Measurements from ENCODE around the gene ASPDH. TPM values are rescaled to one million over a fixed set of nuclear protein-coding genes. Genes with fewer than 3 reads are reported as not detected.

The ASPDH gene
- total RNA-seq, 2 experiments from 2014 or later, result not detected

DNA sequence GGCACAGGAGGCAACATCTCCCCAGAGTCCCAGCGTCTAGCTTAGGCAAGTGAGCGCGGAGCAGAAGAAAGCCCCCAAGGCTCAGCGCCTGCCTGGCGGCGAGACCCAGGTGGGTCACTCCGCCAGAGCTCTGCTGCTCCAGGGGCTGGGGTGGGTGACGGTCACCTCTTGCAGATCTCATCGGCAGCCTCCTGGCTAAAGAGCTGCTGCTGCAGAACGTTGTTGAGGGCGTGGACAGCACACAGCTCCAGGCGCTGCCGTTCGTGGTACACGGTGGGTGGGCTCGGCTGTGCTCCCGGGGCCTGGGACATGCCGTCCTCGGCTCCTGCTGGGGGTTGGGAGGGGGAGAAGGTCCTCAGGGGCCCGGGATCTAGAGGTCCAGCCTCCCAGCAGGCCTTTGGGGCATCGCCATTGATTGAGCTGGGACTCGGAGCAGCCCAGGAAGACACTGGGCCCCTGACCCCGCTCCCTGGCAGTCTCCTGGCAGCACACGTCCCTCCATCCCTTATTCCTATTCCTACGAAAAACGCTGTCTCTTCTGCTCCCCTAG lies 3.5 kb downstream of the ASPDH start:
- H3K9me3 Mint-ChIP-seq, result no peaks in the 10 kb centered on the region
- POLR2A ChIA-PET, result no interaction called here
- H3K4me1 Mint-ChIP-seq (ENCODE audit: low read depth), result peaks cover 18% of the 10 kb centered on the region
- CTCF ChIA-PET, result interaction anchor here (1.2 to 2.2 kb wide), 2 partner anchors 22 to 46 kb away, joined by 3 to 9 read pairs; no protein-coding TSS in a partner anchor
- no peak for DNase-seq
- peaks cover 3% of the 10 kb centered on the region for H3K36me3 Mint-ChIP-seq
- peak overlapping the region; percentile 82 for H3K27ac Mint-ChIP-seq
- H3K27me3 Mint-ChIP-seq, result peaks cover 5% of the 10 kb centered on the region
- intact Hi-C loops (cut with micrococcal nuclease), result loop anchor here (2.0 kb wide), 2 partner anchors 149 to 599 kb away; partner anchors contain the start of gene CTU1
- H3K4me3 Mint-ChIP-seq, result peak overlapping the region; percentile 87

GRCh38 chr19:50509366-50509765 lies 4.3 kb downstream of the ASPDH start:
- Mint-ChIP-seq H3K4me3 (peak overlapping the region; percentile 45), H3K36me3 (peaks cover 3% of the 10 kb centered on the region), H3K27ac (peak overlapping the region; percentile 42), H3K9me3 (no peaks in the 10 kb centered on the region), H3K27me3 (peaks cover 5% of the 10 kb centered on the region), H3K4me1 (ENCODE audit: low read depth) (peaks cover 17% of the 10 kb centered on the region)
- DNase-seq, result no peak
- CTCF ChIA-PET, result interaction anchor here (0.6 to 1.2 kb wide), 3 partner anchors 21 to 35 kb away, joined by 3 to 6 read pairs (median 4); no protein-coding TSS in a partner anchor
- POLR2A ChIA-PET, result no interaction called here
- intact Hi-C loops (cut with micrococcal nuclease), result no loop called here

- DNase-seq, result no peak
- intact Hi-C loops (cut with micrococcal nuclease), result no loop called here
- POLR2A ChIA-PET, result no interaction called here
- H3K36me3 Mint-ChIP-seq, result peaks cover 3% of the 10 kb centered on the region
- no peak overlapping the region for H3K27ac Mint-ChIP-seq
- no peak overlapping the region for H3K4me3 Mint-ChIP-seq
- CTCF ChIA-PET, result interaction anchor here (1.1 to 1.2 kb wide), 2 partner anchors 20 to 22 kb away, joined by 3 to 4 read pairs; no protein-coding TSS in a partner anchor
- no peaks in the 10 kb centered on the region for H3K9me3 Mint-ChIP-seq
- H3K4me1 Mint-ChIP-seq (ENCODE audit: low read depth), result peaks cover 15% of the 10 kb centered on the region
- peaks cover 3% of the 10 kb centered on the region for H3K27me3 Mint-ChIP-seq
Observed at GRCh38 chr19:50508843-50509190, 4.9 kb downstream of the ASPDH start.

DNA sequence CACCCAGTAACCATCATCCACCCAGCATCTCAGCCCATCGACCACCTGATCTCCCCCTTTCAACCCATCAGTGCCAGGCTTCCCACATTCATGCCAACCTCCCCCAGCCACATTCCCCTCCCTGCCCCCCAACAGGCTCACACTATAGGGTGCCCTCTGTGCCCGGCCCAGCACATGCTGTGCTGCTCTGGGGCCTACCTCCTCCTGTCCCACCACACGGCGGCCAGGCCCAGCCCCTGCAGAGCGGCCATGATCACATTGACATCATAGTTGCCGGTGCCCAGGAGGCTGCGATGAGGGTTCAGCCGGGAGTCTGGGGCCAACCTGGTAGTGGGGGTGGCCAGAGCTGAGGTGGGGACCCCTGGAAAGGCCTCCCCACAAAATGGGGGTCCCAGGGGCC lies 6.3 kb downstream of the ASPDH start:
- Mint-ChIP-seq H3K9me3 (no peaks in the 10 kb centered on the region), H3K4me3 (no peak overlapping the region), H3K36me3 (peaks cover 3% of the 10 kb centered on the region), H3K27me3 (no peaks in the 10 kb centered on the region), H3K4me1 (ENCODE audit: low read depth) (peaks cover 15% of the 10 kb centered on the region), H3K27ac (no peak overlapping the region)
- POLR2A ChIA-PET, result no interaction called here
- CTCF ChIA-PET, result no interaction called here
- intact Hi-C loops (cut with micrococcal nuclease), result no loop called here
- DNase-seq, result no peak

DNA sequence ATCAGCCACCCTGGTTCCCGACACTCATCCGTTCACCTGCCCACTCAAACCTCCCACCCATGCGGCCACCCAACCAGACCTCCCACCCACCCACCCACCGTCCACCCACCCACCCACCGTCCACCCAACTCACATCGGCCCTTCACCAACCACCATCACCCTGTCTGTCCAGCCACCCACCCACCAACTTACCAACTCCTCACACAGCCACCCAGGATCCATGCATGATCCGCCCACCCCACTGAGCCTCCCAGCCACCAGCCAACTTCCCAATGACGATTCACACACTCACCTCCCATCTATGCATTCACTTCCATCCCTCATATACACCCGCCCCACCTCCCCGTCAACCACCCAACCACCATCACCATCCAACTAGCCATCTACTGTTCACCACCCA lies 7.0 kb downstream of the ASPDH start:
- peaks cover 4% of the 10 kb centered on the region for H3K36me3 Mint-ChIP-seq
- ChIA-PET CTCF (no interaction called here), POLR2A (no interaction called here)

DNA sequence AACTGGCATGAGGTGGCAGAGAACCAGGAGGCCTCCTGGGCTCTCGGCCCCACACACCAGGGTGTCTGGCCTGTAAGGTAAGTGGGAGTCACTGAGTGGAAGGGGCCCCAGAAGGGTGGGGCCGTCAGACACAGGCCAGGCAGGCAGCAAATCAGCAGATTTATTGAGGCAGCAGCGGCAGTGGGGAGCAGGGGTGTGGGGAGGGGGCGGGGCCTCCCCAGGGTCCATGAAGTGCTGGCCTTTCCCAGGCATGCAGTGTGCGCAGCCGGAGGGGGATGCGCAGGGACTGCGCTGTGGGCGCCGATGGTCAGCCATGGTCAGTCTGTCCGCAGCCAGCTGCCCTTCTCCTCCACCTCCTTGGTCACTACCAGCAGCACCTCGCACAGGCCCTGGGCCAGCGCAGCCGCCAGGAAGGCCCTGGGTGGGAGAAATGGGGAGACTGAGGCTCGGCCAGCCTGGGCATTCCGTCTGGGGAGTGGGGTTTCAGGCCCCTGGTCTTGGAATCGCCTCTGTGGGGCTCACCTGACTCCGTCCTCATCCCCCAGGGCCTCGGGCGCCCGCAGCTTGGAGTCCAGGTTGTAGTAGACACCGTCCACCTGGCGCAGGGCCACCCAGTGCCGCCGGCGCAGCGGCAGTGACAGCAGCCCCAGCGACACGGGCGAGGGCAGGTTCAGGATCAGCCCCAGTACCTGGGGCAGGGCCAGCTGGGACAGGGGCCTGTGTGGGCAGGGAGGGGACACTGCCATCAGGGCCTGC lies 7.7 kb downstream of the ASPDH start:
- intact Hi-C loops (cut with micrococcal nuclease), result no loop called here
- ChIA-PET POLR2A (no interaction called here), CTCF (no interaction called here)
- no peaks in the 10 kb centered on the region for H3K27me3 Mint-ChIP-seq
- H3K4me1 Mint-ChIP-seq (ENCODE audit: low read depth), result peaks cover 9% of the 10 kb centered on the region
- DNase-seq, result no peak
- no peaks in the 10 kb centered on the region for H3K9me3 Mint-ChIP-seq
- H3K27ac Mint-ChIP-seq, result no peak overlapping the region
- H3K4me3 Mint-ChIP-seq, result no peak overlapping the region
- H3K36me3 Mint-ChIP-seq, result peaks cover 4% of the 10 kb centered on the region

More for the DNA sequence above, 7.0 kb downstream of the ASPDH start:
- Mint-ChIP-seq H3K27ac (no peak overlapping the region), H3K4me3 (no peak overlapping the region), H3K9me3 (no peaks in the 10 kb centered on the region), H3K27me3 (no peaks in the 10 kb centered on the region), H3K4me1 (ENCODE audit: low read depth) (peaks cover 13% of the 10 kb centered on the region)
- intact Hi-C loops (cut with micrococcal nuclease), result no loop called here
- DNase-seq, result no peak

DNA sequence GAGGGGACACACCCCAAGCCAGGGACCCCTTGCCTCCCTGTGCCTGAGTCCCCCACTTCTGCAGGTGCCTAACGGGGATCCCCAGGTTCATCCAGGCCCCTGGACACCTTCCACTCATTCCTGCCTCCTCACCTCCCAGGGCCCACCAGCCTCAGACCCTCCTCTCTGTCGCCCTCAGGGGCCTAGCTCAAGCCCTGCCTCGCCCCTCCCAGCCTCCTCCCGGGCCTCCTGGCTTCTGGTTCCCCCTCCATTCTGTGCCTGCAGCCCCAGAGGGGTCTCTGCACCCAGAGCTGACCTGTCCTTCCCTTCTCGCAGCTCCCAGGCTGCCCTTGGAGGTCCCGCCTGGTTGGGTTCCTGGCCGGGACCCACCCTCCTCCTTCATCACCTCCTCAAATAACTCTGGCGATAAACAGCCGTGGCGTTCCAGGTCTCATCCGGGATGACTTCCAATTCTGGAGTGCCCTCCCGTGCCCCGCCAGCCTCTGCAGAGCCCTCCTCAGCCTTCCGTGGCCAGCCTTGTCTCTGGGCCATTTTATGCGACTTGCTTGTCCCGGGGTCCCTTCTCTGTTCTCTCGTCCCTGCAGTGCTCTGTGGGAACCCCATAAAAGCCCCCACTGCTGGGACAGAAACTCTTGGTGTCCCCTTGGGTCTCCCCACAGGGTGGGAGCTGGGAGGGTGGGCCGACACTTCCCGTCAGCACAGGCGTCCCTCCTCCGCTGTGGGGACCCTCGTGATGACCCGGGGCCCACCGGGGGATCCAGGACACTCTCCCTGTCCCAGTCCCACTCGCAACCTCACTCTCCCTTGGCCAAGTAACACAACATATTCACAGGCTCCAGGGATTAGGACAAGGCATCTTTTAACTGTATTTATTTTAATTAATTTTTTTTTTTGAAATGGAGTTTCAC lies 11.9 kb downstream of the ASPDH start:
- intact Hi-C loops (cut with micrococcal nuclease), result no loop called here
- Mint-ChIP-seq H3K4me1 (ENCODE audit: low read depth) (no peaks in the 10 kb centered on the region), H3K9me3 (no peaks in the 10 kb centered on the region), H3K36me3 (peaks cover 1% of the 10 kb centered on the region), H3K4me3 (no peak overlapping the region), H3K27me3 (no peaks in the 10 kb centered on the region), H3K27ac (no peak overlapping the region)
- ChIA-PET POLR2A (no interaction called here), CTCF (no interaction called here)
- DNase-seq, result no peak

DNA sequence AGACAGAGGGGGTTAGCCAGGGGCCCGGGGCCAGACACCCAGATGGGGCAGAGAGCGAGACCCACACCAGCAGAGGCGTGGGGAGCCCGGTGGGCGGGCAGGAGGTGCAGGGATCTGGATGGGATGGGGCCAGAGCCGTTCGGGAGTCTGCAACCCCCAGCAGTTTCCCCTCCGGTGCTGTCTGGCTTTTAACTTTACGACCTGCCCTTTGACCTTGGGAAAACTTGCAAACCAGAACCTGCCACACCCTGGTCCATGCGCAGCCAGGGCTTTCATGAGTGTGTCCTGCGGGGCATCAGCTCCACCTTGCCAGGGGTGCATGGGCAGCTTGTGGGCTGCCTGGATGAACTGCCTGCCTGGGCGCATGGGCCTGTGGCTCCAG lies 12.5 kb downstream of the ASPDH start:
- H3K9me3 Mint-ChIP-seq, result no peaks in the 10 kb centered on the region
- H3K27me3 Mint-ChIP-seq, result no peaks in the 10 kb centered on the region
- DNase-seq, result no peak
- H3K4me3 Mint-ChIP-seq, result no peak overlapping the region
- peaks cover 1% of the 10 kb centered on the region for H3K36me3 Mint-ChIP-seq
- POLR2A ChIA-PET, result no interaction called here
- no peaks in the 10 kb centered on the region for H3K4me1 Mint-ChIP-seq (ENCODE audit: low read depth)
- no peak overlapping the region for H3K27ac Mint-ChIP-seq
- intact Hi-C loops (cut with micrococcal nuclease), result no loop called here
- CTCF ChIA-PET, result interaction anchor here (1.5 kb wide), 1 partner anchor 15 kb away, joined by 4 read pairs; no protein-coding TSS in a partner anchor

GRCh38 chr19:50500753-50501151 lies 13.0 kb downstream of the ASPDH start:
- ChIA-PET CTCF (interaction anchor here (1.2 to 1.5 kb wide), 2 partner anchors 14 to 283 kb away, joined by 3 to 4 read pairs; no protein-coding TSS in a partner anchor), POLR2A (no interaction called here)
- Mint-ChIP-seq H3K27me3 (no peaks in the 10 kb centered on the region), H3K4me3 (no peak overlapping the region), H3K27ac (no peak overlapping the region), H3K36me3 (peaks cover 1% of the 10 kb centered on the region), H3K9me3 (no peaks in the 10 kb centered on the region), H3K4me1 (ENCODE audit: low read depth) (no peaks in the 10 kb centered on the region)
- no peak for DNase-seq
- intact Hi-C loops (cut with micrococcal nuclease), result no loop called here

DNA sequence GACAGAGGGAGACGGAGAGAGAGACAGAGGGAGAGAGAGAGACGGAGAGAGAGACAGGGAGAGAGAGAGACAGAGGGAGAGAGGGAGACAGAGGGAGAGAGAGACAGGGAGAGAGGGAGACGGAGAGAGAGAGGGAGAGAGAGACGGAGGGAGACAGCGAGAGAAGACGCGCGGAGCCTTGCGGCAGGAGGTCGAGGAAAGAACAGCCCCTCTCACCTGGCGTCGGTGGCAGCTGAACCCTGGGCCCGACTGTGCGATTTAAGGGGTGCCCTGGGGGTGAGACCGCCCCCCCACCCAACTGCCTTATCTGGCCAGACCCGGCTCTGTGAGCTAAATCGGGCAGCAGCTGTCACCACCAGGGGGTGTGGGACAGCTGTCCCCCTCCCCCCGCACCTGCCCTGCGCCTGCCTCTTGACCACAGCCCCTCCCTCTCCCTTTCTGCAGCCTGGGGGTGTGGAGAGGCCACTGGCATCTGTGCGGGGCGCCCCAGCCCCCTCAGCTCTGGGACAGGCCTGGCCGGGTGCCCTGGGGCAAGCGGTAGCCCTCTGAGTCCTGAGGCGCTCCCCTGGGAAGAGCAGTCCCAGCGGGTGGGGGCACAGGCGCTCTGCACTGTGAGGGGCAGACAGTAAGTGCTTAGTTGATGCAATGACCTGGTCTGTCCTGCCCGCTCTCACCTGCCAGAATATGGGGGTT lies 13.5 kb downstream of the ASPDH start:
- Mint-ChIP-seq H3K27ac (no peak overlapping the region), H3K36me3 (peaks cover 1% of the 10 kb centered on the region), H3K4me3 (no peak overlapping the region), H3K9me3 (no peaks in the 10 kb centered on the region), H3K27me3 (no peaks in the 10 kb centered on the region), H3K4me1 (ENCODE audit: low read depth) (no peaks in the 10 kb centered on the region)
- intact Hi-C loops (cut with micrococcal nuclease), result no loop called here
- DNase-seq, result peak; percentile 23
- POLR2A ChIA-PET, result no interaction called here
- CTCF ChIA-PET, result interaction anchor here (1.2 to 1.5 kb wide), 2 partner anchors 14 to 284 kb away, joined by 3 to 4 read pairs; no protein-coding TSS in a partner anchor

- H3K4me3 Mint-ChIP-seq, result no peak overlapping the region
- peaks cover 1% of the 10 kb centered on the region for H3K36me3 Mint-ChIP-seq
- intact Hi-C loops (cut with micrococcal nuclease), result no loop called here
- no peak overlapping the region for H3K27ac Mint-ChIP-seq
- H3K9me3 Mint-ChIP-seq, result no peaks in the 10 kb centered on the region
- POLR2A ChIA-PET, result no interaction called here
- H3K4me1 Mint-ChIP-seq (ENCODE audit: low read depth), result no peaks in the 10 kb centered on the region
- DNase-seq, result no peak
- H3K27me3 Mint-ChIP-seq, result no peaks in the 10 kb centered on the region
- CTCF ChIA-PET, result no interaction called here
Observed at GRCh38 chr19:50498219-50499056, 15.3 kb downstream of the ASPDH start.

All from activated CD4-positive, alpha-beta memory T cell treated with anti-CD3 and anti-CD28 coated beads for 36 hours (primary cell).